HG02763 (cell line): ENCODE results near the gene TMEM108.
A peak's percentile ranks its signal among the peaks of the same experiment; 100 is the strongest.

Source experiments
- ATAC-seq: cut with Tn5 transposase; IDR thresholded peaks from one replicate; pipeline ENCODE4 v1.9.1; 2021; ENCODE audit warnings: mild to moderate bottlenecking, moderate library complexity; ENCODE audit not compliant: unreplicated experiment

TMEM108 gene

GRCh38 chr3:133377396-133377795 lies 339.2 kb downstream of the TMEM108 start:
- no peak for ATAC-seq

- no peak for ATAC-seq
Measured at GRCh38 chr3:133379926-133380325, 341.7 kb downstream of the TMEM108 start.

DNA sequence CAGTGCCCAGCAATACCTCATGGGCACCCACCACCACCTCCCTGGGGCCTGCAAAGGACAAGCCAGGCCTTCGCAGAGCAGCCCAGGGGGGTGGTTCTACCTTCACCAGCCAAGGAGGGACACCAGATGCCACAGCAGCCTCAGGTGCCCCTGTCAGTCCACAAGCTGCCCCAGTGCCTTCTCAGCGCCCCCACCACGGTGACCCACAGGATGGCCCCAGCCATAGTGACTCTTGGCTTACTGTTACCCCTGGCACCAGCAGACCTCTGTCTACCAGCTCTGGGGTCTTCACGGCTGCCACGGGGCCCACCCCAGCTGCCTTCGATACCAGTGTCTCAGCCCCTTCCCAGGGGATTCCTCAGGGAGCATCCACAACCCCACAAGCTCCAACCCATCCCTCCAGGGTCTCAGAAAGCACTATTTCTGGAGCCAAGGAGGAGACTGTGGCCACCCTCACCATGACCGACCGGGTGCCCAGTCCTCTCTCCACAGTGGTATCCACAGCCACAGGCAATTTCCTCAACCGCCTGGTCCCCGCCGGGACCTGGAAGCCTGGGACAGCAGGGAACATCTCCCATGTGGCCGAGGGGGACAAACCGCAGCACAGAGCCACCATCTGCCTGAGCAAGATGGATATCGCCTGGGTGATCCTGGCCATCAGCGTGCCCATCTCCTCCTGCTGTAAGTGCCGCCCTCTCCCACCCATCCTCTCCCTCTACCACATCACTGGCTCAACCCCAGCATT lies 342.5 kb downstream of the TMEM108 start:
- ATAC-seq, result no peak

GRCh38 chr3:133381346-133382109 lies 343.3 kb downstream of the TMEM108 start:
- no peak for ATAC-seq

GRCh38 chr3:133383175-133383574 lies 345.0 kb downstream of the TMEM108 start:
- no peak for ATAC-seq

DNA sequence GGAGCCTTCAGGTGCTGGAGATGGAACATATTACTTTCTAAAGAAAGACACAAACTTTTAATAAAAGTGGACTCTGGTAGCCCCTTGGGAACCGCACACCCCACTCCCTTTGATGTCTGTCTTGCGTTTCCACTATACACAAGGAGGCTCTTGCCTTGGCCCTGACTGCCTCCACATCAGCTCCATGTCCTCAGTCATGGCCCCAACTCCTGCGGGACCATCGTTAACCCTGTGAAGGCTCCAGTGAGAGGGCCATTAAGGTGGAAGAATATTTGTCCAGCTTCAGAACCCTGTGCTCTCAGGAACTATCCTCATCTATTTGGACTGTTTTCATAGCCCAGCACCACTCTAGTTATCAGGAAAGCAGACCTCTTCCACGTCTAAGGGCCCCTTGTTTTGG lies 345.6 kb downstream of the TMEM108 start:
- ATAC-seq, result no peak

GRCh38 chr3:133384331-133385027 lies 346.3 kb downstream of the TMEM108 start:
- peak; percentile 42 for ATAC-seq

DNA sequence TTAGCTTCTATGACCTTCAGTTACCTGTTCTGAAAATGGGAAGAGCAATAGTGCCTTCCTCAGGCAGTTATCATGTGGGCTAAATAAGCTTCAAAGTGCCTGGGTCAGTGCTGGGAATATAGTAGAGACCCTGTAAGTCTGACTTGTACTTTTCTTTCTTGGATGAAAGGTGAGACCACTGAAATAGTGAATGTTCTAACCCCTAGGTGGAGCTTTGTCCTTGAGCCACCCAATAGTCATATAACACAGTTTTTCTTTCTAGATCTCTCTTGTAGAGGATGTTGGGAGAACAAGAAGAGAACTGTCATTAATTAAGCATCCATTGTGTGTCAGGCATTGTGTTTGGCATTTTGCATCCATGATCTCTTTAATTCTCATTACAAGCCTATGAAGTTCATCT lies 348.7 kb downstream of the TMEM108 start:
- ATAC-seq, result no peak

DNA sequence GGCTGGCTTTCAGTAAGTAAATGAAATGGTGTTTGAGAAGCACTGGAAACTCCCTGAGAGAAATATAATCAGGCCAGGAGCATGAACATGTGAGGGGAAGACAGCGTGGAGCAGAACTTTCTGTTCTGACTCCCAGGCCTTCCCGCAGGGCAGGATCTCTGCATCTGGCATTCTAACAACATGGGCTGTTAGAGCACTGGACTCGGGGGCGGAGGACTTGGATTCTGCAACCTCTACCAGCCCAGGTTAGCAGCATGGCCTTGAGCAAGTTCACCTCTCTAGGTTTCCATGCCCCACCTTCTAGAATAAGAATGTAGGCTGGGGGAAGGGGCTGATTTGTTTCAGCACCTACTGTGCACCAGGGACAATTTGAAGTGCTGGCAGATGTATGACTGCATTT lies 349.1 kb downstream of the TMEM108 start:
- no peak for ATAC-seq

GRCh38 chr3:133388696-133389395 lies 350.7 kb downstream of the TMEM108 start:
- ATAC-seq, result no peak

DNA sequence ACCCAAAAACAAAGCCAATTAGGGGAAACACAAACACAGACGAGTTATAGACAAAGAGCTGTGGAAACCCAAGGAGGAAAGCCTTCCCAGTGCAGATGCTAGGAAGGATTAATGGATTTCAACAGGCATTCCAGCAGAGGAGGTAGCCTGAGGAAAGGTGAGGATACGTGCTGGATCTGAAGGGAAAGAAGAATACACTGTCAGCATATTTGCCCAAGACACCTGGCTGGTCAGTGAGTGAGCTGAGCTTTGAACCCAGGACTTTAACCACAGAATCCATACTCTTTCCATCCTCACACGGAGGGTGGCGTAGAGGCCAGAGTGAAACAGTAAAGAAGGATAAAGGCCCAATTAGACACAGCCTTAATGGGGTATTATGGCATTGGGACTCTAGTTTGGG lies 352.5 kb downstream of the TMEM108 start:
- ATAC-seq, result no peak

GRCh38 chr3:133393204-133393603 lies 355.0 kb downstream of the TMEM108 start:
- ATAC-seq, result no peak

GRCh38 chr3:133393691-133394474 lies 355.7 kb downstream of the TMEM108 start:
- ATAC-seq, result no peak

DNA sequence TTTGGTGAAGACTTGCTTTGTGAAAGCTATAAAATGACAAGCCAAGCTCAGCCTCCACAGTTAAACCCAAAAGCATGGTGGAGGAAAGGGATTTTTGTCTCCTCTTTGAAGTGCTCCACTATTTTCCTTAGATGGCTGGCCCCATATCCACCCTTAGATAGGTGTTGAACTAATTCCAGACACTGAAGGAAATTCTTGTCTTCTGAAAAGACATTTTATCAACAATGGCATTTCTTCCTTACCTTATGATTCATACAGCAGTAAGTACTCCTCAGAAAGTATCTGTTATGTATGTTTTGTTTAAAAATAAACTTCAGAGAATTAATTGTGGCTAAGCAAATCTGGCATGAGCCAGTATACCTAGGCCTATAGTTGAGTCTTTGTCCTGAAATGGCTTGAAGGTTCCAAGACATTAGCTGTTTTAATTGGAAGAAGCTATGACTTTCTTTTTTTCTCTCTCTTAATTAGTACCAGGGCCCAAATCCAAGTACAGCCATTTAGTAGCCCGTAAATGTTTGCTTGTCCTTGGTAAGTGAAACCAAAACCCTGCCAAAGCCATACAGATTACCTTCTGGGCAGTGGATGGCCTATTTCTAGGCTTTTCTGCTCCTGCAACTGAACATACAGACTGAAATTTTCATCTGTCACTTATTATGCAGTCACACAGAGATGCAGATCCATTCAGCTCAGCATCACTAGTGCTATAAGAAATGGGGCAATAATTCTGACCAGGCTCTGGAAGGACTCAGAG lies 356.5 kb downstream of the TMEM108 start:
- ATAC-seq, result no peak

DNA sequence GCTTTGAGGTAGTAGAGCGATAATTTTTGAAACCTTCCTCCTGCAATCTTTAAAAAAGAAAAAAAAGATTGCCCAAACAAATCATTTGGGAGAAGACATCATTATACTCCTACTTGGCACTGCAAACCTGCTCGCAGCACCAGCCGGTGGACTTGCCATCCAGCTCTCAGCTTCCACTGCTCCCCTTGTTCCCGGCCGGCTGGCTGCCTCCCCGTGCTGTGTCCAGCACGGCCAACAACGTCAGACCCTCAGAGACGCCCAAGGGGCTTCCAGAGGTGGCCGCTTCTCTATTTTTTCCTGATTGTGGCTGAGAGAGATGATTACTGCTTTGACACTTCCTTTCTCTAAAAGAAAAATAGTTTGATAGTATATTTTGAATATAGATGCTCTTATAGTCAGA lies 358.7 kb downstream of the TMEM108 start:
- no peak for ATAC-seq

- ATAC-seq, result no peak
Measured at GRCh38 chr3:133400006-133400515, 361.9 kb downstream of the TMEM108 start, which contains the start of gene BFSP2. Gene BFSP2 (plus strand): TSS chr3:133400056. CDS start chr3:133400084, 28 bp downstream.

- no peak for ATAC-seq
Measured at GRCh38 chr3:133401374-133402135, 363.4 kb downstream of the TMEM108 start.

GRCh38 chr3:133404920-133405319 lies 366.7 kb downstream of the TMEM108 start:
- no peak for ATAC-seq

- ATAC-seq, result no peak
Measured at GRCh38 chr3:133408366-133408765, 370.2 kb downstream of the TMEM108 start.
